CD14-positive monocyte (primary cell): ENCODE results near the gene ARL15. TPM values are rescaled to one million over a fixed set of nuclear protein-coding genes. Genes with fewer than 3 reads are reported as not detected.

ENCODE experiments used
- DNase-seq, 3 donors: peaks; one replicate each; pipeline ENCODE4 v3.0.0-alpha.2; 2011 to 2022
- H2AFZ ChIP-seq: 2 replicates; pipeline ENCODE4 v1.6.0; 2012; ENCODE audit warnings: mild to moderate bottlenecking, low read depth, low read length, inconsistent platforms; ENCODE audit not compliant: insufficient read depth, poor library complexity, severe bottlenecking
- H3K27ac ChIP-seq, 2 donors: 1 replicate in 1 of 2; 2 replicates in 1 of 2; pipeline ENCODE4 v1.5.1; 2012 to 2013; ENCODE audit warnings: low read length in 2 of 2, control low read depth in 1 of 2, inconsistent platforms in 1 of 2, low read depth in 1 of 2, mild to moderate bottlenecking in 1 of 2
- H3K27me3 ChIP-seq, 2 donors: one replicate each; pipeline versions ENCODE4 v1.6.0 to v1.6.1; 2011 to 2013; ENCODE audit warnings: low read length in 2 of 2; ENCODE audit not compliant: control insufficient read depth in 2 of 2, insufficient read depth in 2 of 2
- H3K36me3 ChIP-seq, 2 donors: replicated peaks in 1 of 2; 1 replicate in 1 of 2; 2 replicates in 1 of 2; pipeline versions ENCODE4 v1.5.1 to v1.6.1; 2012 to 2013; ENCODE audit warnings: low read length in 2 of 2, control low read depth in 1 of 2, inconsistent platforms in 1 of 2, mild to moderate bottlenecking in 1 of 2; ENCODE audit not compliant: insufficient read depth in 2 of 2, control insufficient read depth in 1 of 2
- H3K4me1 ChIP-seq, 2 donors: 1 replicate in 1 of 2; 2 replicates in 1 of 2; pipeline versions ENCODE4 v1.5.1 to v1.6.1; 2012 to 2013; ENCODE audit warnings: low read length in 2 of 2, control low read depth in 1 of 2, inconsistent platforms in 1 of 2, mild to moderate bottlenecking in 1 of 2, moderate library complexity in 1 of 2; ENCODE audit not compliant: insufficient read depth in 2 of 2, control insufficient read depth in 1 of 2
- H3K4me2 ChIP-seq: replicated peaks from 2 replicates; pipeline ENCODE3; 2012; ENCODE audit warnings: low read length, moderate library complexity, mild to moderate bottlenecking; ENCODE audit not compliant: poor library complexity, severe bottlenecking; ENCODE audit errors: extremely low read depth
- H3K4me3 ChIP-seq, 3 experiments: fragments of 200-600 bp in 1 of 3; sonication (generic) in 1 of 3; replicated peaks in 1 of 3; 1 replicate in 2 of 3; 2 replicates in 1 of 3; pipeline ENCODE4 v1.5.1; 2011 to 2013; ENCODE audit warnings: low read length in 3 of 3, mild to moderate bottlenecking in 3 of 3, control low read depth in 2 of 3, low read depth in 2 of 3, inconsistent platforms in 1 of 3, moderate library complexity in 1 of 3
- H3K79me2 ChIP-seq: 2 replicates; pipeline ENCODE4 v1.6.0; 2012; ENCODE audit warnings: mild to moderate bottlenecking, control low read depth, inconsistent platforms, low read length, moderate library complexity; ENCODE audit not compliant: insufficient read depth
- H3K9ac ChIP-seq: 2 replicates; pipeline ENCODE4 v1.6.0; 2017; ENCODE audit warnings: low read length, mild to moderate bottlenecking; ENCODE audit not compliant: insufficient read depth, poor library complexity, severe bottlenecking
- H3K9me3 ChIP-seq, 2 donors: replicated peaks in 1 of 2; 1 replicate in 1 of 2; 2 replicates in 1 of 2; pipeline versions ENCODE4 v1.5.1 to v1.6.1; 2012 to 2013; ENCODE audit warnings: low read length in 2 of 2, control low read depth in 1 of 2; ENCODE audit not compliant: control insufficient read depth in 1 of 2, insufficient read depth in 1 of 2
- H4K20me1 ChIP-seq: 2 replicates; pipeline ENCODE4 v1.6.0; 2012; ENCODE audit warnings: mild to moderate bottlenecking, low read length, control low read depth, moderate library complexity; ENCODE audit not compliant: insufficient read depth
- H3K27ac Mint-ChIP-seq, 7 donors: one replicate each; pipeline ENCODE4 v1.8.0; 2020; ENCODE audit warnings: mild to moderate bottlenecking in 7 of 7, mixed read lengths in 7 of 7, moderate library complexity in 6 of 7, inconsistent platforms in 2 of 7
- H3K27me3 Mint-ChIP-seq, 3 donors: one replicate each; pipeline ENCODE4 v1.8.0; 2021 to 2022; ENCODE audit warnings: low read depth in 3 of 3, mild to moderate bottlenecking in 3 of 3, mixed read lengths in 3 of 3, moderate library complexity in 3 of 3, inconsistent platforms in 1 of 3
- H3K36me3 Mint-ChIP-seq, 2 donors: one replicate each; pipeline ENCODE4 v1.8.0; 2020; ENCODE audit warnings: mixed read lengths in 2 of 2, inconsistent platforms in 1 of 2, mild to moderate bottlenecking in 1 of 2
- H3K4me1 Mint-ChIP-seq: one replicate; pipeline ENCODE4 v1.8.0; 2020; ENCODE audit warnings: mild to moderate bottlenecking, mixed read lengths
- H3K4me3 Mint-ChIP-seq, 2 donors: one replicate each; pipeline ENCODE4 v1.8.0; 2020; ENCODE audit warnings: mild to moderate bottlenecking in 2 of 2, mixed read lengths in 2 of 2, moderate library complexity in 1 of 2
- H3K9me3 Mint-ChIP-seq, 7 donors: one replicate each; pipeline ENCODE4 v1.8.0; 2020 to 2022; ENCODE audit warnings: mixed read lengths in 7 of 7, mild to moderate bottlenecking in 6 of 7, moderate library complexity in 6 of 7, inconsistent platforms in 2 of 7
- CTCF ChIP-seq: fragments of 200-600 bp; IDR thresholded peaks from one replicate; pipeline ENCODE4 v1.8.0; 2022; ENCODE audit warnings: antibody characterized with exemption, mild to moderate bottlenecking
- WGBS: methylation state at CpG from one replicate; pipeline ENCODE4 v1.1.5; 2013; ENCODE audit warnings: missing lambda C conversion rate; ENCODE audit not compliant: insufficient coverage; 5-methylcytosine and 5-hydroxymethylcytosine counted together
- intact Hi-C, 2 donors: fragments of 100-400 bp; cut with micrococcal nuclease; formaldehyde crosslinking; loops; one replicate each; pipeline versions ENCODE4 v1.15.0 to v1.15.1; 2023
- polyA plus RNA-seq, 3 donors: library from polyadenylated mRNA; depleted of rRNA in 1 of 3; unstranded in 2 of 3; stranded (reverse) in 1 of 3; fragments of 300-500 nt in 2 of 3; fragments of >200 nt in 1 of 3; fragmentation: Illumina TruSeq in 2 of 3; gene quantifications; 1 replicate in 2 of 3; 2 replicates in 1 of 3; pipeline ENCODE4 v1.2.3, GENCODE V29; 2012 to 2021

Gene ARL15
- polyA plus RNA-seq, 3 donors: 10.5 to 27.6 (median 18.0) TPM

GRCh38 chr5:54148067-54148845 is 162.1 kb downstream of the ARL15 start:
- WGBS: 100% methylated on average over 2 of the region's 6 CpGs
- H3K4me1 ChIP-seq: no peaks in the 10 kb centered on the region
- H3K27me3 ChIP-seq: no peaks in the 10 kb centered on the region
- Mint-ChIP-seq H3K27ac (no peak overlapping the region), H3K36me3 (peaks cover 28 to 33% of the 10 kb centered on the region in 2 donors), H3K4me3 (no peak overlapping the region), H3K4me1 (no peaks in the 10 kb centered on the region), H3K9me3 (peaks cover 0 to 1% (median 0%) of the 10 kb centered on the region in 7 donors), H3K27me3 (no peaks in the 10 kb centered on the region)
- no peak overlapping the region for H2AFZ ChIP-seq
- peaks cover 0 to 5% of the 10 kb centered on the region in 2 donors for H3K36me3 ChIP-seq
- TF ChIP-seq CTCF: no peak
- no peak overlapping the region for H3K27ac ChIP-seq
- DNase-seq: no peak
- no peak overlapping the region for H3K9ac ChIP-seq
- H3K9me3 ChIP-seq: no peaks in the 10 kb centered on the region
- no peaks in the 10 kb centered on the region for H3K79me2 ChIP-seq
- H4K20me1 ChIP-seq: no peaks in the 10 kb centered on the region
- intact Hi-C loops: no loop called here
- H3K4me3 ChIP-seq: no peak overlapping the region
- no peak overlapping the region for H3K4me2 ChIP-seq

GRCh38 chr5:54146916-54147315 is 163.5 kb downstream of the ARL15 start:
- Mint-ChIP-seq H3K4me1 (no peaks in the 10 kb centered on the region), H3K4me3 (no peak overlapping the region), H3K36me3 (peaks cover 27 to 31% of the 10 kb centered on the region in 2 donors), H3K27me3 (no peaks in the 10 kb centered on the region), H3K27ac (no peak overlapping the region), H3K9me3 (peaks cover 0 to 1% (median 0%) of the 10 kb centered on the region in 7 donors)
- Histone ChIP-seq H3K4me3 (no peak overlapping the region), H3K4me1 (no peaks in the 10 kb centered on the region), H4K20me1 (no peaks in the 10 kb centered on the region), H3K9ac (no peak overlapping the region), H3K4me2 (no peak overlapping the region), H3K36me3 (peaks cover 0 to 5% of the 10 kb centered on the region in 2 donors), H3K27ac (no peak overlapping the region), H2AFZ (no peak overlapping the region), H3K79me2 (no peaks in the 10 kb centered on the region), H3K27me3 (no peaks in the 10 kb centered on the region), H3K9me3 (no peaks in the 10 kb centered on the region)
- no peak for TF ChIP-seq CTCF
- WGBS: no CpG with 5 or more reads among the region's 1 CpG
- intact Hi-C loops: no loop called here
- DNase-seq: no peak
